ENCODE data around the gene SIPA1L2.

DNA sequence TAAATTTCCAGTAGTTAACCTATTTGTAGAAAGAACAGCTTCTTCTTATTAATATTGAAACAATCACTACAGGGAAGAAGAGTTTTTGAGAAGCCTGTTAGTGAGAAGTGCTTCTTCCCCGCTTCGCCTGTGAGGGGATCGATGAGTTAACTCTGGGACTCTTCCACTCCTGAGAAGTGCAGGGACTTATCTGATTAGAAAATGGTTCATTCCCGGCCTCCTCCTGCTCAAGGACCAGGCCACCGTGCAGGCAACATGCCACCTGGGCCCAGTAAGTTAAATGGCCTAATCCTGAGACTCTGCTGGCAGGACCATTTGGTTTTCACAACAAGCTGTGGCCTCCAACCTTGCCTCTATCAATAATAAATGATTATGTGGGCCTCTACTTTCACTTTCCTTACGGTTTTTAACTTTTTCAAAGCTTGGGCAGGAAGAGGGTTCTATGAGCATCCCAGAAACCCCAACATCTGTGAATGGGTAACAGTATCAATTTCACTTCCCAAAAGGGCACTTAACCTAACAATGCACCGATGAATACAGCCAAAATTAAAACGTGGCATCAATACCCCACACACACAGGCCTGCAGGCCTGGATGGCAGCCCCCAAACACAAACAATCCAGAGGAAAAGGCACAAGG, 33.1 kb downstream of the SIPA1L2 start:
- TF ChIP-seq, protein P1, sequence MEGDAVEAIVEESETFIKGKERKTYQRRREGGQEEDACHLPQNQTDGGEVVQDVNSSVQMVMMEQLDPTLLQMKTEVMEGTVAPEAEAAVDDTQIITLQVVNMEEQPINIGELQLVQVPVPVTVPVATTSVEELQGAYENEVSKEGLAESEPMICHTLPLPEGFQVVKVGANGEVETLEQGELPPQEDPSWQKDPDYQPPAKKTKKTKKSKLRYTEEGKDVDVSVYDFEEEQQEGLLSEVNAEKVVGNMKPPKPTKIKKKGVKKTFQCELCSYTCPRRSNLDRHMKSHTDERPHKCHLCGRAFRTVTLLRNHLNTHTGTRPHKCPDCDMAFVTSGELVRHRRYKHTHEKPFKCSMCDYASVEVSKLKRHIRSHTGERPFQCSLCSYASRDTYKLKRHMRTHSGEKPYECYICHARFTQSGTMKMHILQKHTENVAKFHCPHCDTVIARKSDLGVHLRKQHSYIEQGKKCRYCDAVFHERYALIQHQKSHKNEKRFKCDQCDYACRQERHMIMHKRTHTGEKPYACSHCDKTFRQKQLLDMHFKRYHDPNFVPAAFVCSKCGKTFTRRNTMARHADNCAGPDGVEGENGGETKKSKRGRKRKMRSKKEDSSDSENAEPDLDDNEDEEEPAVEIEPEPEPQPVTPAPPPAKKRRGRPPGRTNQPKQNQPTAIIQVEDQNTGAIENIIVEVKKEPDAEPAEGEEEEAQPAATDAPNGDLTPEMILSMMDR (IDR thresholded peaks at IDR 0.05) = no peak
- TF ChIP-seq POLR2AphosphoS5 (IDR thresholded peaks at IDR 0.05) = no peak
